Measurements from ENCODE around the gene COPB1.

Gene COPB1

GRCh38 chr11:14422052-14422813, 77.4 kb downstream of the COPB1 start:
- peak; percentile 32 to 34 for DNase-seq

DNA sequence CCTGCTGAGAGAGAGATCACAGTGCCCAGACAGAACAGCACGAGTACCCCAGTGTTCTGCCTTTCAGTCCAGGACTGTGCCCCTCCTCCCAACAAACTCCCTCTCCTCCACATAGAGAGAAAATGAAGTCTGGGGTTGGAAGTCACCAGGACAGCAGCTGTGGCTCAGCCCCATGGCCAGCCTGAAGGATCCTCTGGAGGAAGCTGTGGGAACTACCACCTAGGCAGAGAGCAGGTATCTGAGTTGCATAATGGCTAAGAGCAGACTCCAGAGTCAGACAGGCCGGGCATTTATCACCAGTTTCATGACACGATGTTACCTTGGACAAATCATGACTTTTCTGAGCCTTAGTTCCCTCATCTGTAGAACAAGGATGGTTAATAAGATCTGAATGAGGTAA, 79.4 kb downstream of the COPB1 start:
- DNase-seq = no peak

DNA sequence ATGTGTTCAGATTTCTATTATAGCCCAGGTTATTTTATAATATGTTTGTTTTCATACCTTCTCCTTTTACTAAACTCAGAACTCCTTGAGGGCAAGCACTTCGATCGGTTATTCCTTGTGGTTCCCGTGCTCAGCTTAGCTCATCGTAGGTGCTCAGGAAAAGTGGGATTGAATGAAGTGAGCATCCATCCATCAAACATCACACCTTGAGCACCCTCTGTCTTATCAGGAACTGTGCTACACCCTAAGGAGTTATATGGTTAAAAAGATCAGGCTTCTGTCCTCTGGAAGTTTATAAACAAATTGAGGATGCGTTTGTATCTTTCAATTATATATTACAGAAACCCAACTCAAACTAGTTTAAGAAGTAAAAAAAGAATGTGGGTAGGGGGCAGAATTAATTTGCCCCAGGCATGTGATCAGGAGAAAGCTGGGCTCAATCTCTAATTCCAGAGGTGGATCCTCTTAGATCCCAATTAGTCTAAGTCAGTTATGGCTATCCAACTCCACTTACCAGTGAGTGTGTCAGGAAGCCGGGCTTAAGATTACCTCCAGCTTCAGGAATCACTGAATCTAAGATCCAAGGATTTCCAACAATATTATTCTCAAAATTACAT, 80.7 kb downstream of the COPB1 start:
- DNase-seq = peak; percentile 33 to 55

DNA sequence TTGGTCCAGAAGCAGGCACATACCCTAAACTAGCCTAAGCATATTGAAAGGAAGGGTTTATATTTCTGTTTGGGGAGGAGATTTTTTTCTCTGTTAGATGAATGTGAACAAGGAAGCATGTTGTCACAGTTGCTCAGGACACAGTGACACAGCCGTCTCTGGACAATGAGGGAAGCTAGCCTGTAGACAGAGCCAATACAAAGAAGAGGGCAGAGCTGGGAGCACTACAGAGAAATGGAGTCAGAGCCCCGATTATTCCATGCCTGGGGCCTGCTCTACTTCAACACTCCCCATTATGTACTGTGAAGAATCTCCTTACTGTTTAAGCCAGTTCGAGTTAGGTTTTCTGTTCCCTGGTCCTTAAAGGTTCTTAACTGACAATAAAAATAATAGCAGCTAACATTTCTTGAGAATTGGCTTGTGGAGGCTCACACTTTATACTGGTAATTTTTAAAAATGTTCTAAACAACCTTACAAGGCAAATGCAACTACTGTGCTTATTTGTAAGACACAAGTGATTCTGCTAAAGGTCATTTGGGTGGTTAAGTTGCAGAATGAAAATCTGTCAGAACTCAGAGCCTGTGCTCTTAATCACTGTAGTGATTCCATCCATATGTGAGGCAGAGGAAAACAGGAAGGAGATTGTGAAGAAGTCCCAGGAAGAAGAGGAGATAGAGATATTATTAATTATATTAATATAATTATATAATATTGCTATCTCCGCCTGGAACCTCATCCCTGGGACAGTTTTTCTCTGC, 81.8 kb downstream of the COPB1 start:
- no peak for DNase-seq

- DNase-seq = no peak
These were observed 82.4 kb downstream of the COPB1 start for GRCh38 chr11:14417186-14417585.

- no peak for DNase-seq
These were observed 84.8 kb downstream of the COPB1 start for GRCh38 chr11:14414470-14415461.

DNA sequence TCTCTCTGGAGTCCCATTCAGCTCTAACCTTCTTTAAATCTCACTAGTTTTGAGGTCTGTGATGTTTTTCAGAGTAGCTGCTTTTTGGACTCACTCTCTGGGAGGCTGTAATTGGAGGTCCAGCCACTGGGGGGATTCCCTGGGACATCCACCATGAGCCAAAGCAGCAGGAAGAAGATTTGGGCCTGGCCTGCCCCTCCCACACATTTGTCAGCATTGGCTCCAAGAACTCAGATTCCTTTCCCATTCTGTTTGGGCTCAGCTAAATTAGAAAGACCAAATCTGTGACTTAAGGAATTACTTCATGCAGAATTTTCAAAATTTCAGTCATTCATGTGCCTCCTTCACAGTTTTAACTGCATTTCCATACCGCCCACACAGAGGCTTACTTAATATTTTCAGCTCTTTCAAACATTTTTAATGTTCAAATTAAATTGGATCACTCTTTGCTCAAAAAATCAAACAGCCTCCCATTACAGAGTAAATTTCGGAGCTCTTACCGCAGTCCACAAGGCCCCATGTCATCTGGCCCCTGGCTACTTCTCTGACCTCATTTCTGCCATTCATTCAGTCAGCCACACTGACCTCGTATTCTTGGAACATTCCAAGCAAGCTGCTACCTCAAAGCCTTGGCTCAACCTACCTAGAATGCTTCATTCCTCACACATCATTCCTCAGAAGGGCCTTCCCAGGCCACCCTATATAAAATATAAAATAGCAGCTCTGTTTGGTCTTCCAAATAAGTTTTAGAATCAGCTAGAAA, 86.1 kb downstream of the COPB1 start:
- peak in 1 of 2 experiments; percentile 10 for DNase-seq

- no peak for DNase-seq
These were observed 87.8 kb downstream of the COPB1 start for GRCh38 chr11:14411818-14412217.

DNA sequence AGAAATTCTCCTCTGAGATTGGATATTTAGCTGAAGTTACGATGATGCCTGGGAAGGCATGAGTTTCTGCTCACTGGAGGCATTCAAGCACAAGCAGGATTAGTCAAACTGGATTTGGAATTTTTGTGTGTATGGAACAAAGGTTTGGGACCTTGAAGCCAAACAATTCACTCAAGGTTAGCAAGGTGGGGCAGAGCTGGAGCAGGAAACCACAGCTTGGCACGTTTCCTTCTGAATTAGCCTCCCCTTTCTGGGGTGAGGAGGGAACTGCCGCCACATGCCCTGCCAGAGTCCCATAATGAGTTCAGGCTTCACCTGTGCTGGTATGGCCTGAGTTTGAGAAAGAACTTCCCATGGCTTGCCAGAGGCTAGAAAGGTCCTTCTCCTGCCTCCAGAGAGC, 89.7 kb downstream of the COPB1 start:
- DNase-seq = no peak

DNA sequence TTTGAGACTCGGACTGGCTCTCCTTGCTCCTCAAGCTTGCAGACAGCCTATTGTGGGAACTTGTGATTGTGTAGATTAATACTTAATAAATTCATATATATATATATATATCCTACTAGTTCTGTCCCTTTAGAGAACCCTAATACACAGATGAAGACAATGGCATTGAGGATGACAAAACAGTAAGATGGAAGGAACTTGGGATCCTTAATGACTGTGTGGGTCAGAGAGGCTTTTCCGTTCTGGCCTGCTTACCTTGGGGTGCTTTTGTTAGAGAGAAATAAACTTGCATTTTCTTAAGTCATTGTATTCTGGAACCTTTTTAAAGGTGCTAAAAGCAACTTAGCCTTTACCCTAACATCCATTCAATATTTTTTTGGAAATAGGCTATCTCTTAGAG, 91.0 kb downstream of the COPB1 start:
- DNase-seq = no peak

All from Kasumi-1 (cell line).